Loucy (cell line): ENCODE measurements around the gene ADAMTS2.

Experiments used
- EZH2phosphoT487 ChIP-seq: fragments of 200-600 bp; IDR thresholded peaks from 2 replicates; pipeline ENCODE4 v1.6.1; 2018; ENCODE audit warnings: antibody characterized with exemption, mild to moderate bottlenecking, moderate library complexity, borderline replicate concordance
- TF ChIP-seq, protein P1 (sequence below): fragments of 200-600 bp; sonication (generic); conservative IDR thresholded peaks from 2 replicates; pipeline ENCODE4 v1.5.1; 2014; ENCODE audit warnings: mild to moderate bottlenecking, antibody characterized with exemption, low read length

DNA sequence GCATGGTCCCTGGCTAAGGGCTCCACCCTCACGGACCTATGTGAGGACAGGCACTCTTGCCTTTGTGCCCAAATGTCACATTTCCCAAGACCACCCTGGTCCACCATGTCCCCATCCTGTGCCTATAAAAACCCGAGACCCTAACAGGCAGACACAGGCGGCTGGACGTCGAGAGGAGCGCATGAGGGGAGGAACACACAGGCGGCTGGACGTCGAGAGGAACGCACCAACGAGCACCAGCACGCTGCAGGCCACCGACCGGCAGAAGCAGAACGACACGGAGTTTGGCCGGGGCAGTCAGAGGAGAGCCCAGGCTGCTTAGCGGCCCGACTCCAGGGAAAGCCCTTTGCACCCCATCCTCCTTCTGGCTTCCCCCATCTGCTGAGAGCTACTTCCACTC, 119.9 kb downstream of the ADAMTS2 start:
- TF ChIP-seq, protein P1, sequence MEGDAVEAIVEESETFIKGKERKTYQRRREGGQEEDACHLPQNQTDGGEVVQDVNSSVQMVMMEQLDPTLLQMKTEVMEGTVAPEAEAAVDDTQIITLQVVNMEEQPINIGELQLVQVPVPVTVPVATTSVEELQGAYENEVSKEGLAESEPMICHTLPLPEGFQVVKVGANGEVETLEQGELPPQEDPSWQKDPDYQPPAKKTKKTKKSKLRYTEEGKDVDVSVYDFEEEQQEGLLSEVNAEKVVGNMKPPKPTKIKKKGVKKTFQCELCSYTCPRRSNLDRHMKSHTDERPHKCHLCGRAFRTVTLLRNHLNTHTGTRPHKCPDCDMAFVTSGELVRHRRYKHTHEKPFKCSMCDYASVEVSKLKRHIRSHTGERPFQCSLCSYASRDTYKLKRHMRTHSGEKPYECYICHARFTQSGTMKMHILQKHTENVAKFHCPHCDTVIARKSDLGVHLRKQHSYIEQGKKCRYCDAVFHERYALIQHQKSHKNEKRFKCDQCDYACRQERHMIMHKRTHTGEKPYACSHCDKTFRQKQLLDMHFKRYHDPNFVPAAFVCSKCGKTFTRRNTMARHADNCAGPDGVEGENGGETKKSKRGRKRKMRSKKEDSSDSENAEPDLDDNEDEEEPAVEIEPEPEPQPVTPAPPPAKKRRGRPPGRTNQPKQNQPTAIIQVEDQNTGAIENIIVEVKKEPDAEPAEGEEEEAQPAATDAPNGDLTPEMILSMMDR, result no peak
- no peak for TF ChIP-seq EZH2phosphoT487
